HEK293 (cell line): ENCODE results near the gene VEGFA.
A peak's percentile ranks its signal among the peaks of the same experiment; 100 is the strongest.

Source experiments
- CTCF ChIA-PET: fragments of 350-600 bp; formaldehyde crosslinking; extraction: SDS; loops from one replicate; lab custom pipeline; 2021; ENCODE audit warnings: antibody characterized with exemption; lab: Yijun Ruan, JAX
- POLR2A ChIA-PET: fragments of 300-600 bp; formaldehyde crosslinking; extraction: SDS; loops from one replicate; lab custom pipeline; 2020; ENCODE audit warnings: antibody characterized with exemption, inconsistent platforms; lab: Yijun Ruan, JAX
- H3K27ac ChIP-seq: fragments of 200-500 bp; sonication (Bioruptor generic); 2 replicates; pipeline ENCODE4 v1.5.1; 2014; ENCODE audit warnings: low read depth, low read length, control low read depth, inconsistent platforms; ENCODE audit errors: extremely low read depth
- H3K36me3 ChIP-seq, 2 experiments: fragments of 200-500 bp in 1 of 2; sonication (Bioruptor generic) in 1 of 2; 1 replicate in 1 of 2; 2 replicates in 1 of 2; pipeline ENCODE4 v1.5.1; 2014 to 2017; ENCODE audit warnings: inconsistent platforms in 2 of 2, low read length in 2 of 2; ENCODE audit not compliant: control insufficient read depth in 2 of 2, insufficient read depth in 1 of 2
- H3K4me1 ChIP-seq: fragments of 200-500 bp; sonication (Bioruptor generic); 2 replicates; pipeline ENCODE4 v1.5.1; 2014; ENCODE audit warnings: mild to moderate bottlenecking, low read length, inconsistent platforms; ENCODE audit not compliant: control insufficient read depth, insufficient read depth
- H3K4me3 ChIP-seq: 2 replicates; pipeline ENCODE4 v1.5.1; 2011; ENCODE audit warnings: low read depth, mild to moderate bottlenecking, control low read depth, low read length, moderate library complexity
- H3K9me3 ChIP-seq: fragments of 200-500 bp; sonication (Bioruptor generic); 2 replicates; pipeline ENCODE4 v1.5.1; 2014; ENCODE audit warnings: low read depth, low read length, inconsistent platforms; ENCODE audit not compliant: control insufficient read depth, insufficient read depth
- GLIS1 ChIP-seq: fragments of 450-650 bp; formaldehyde crosslinking; IDR thresholded peaks from 2 replicates; pipeline ENCODE4 v1.5.1; 2016; ENCODE audit warnings: missing biosample characterization, missing genetic modification characterization
- PATZ1 ChIP-seq: fragments of 450-650 bp; formaldehyde crosslinking; IDR thresholded peaks from 2 replicates; pipeline ENCODE4 v1.5.1; 2016; ENCODE audit warnings: missing biosample characterization, missing genetic modification characterization
- PBX3 ChIP-seq: sonication (generic); formaldehyde crosslinking; IDR thresholded peaks from 2 replicates; pipeline ENCODE4 v1.8.1; 2022; ENCODE audit warnings: mild to moderate bottlenecking, moderate library complexity, missing genetic modification reagents
- REPIN1 ChIP-seq: fragments of 450-650 bp; formaldehyde crosslinking; IDR thresholded peaks from 2 replicates; pipeline ENCODE4 v1.5.1; 2017; ENCODE audit warnings: missing biosample characterization, missing genetic modification characterization, low read depth
- SP2 ChIP-seq: fragments of 450-650 bp; formaldehyde crosslinking; IDR thresholded peaks from 2 replicates; pipeline ENCODE4 v1.5.1; 2016; ENCODE audit warnings: missing biosample characterization, missing genetic modification characterization
- SP3 ChIP-seq: fragments of 450-650 bp; formaldehyde crosslinking; IDR thresholded peaks from 2 replicates; pipeline ENCODE4 v1.5.1; 2016; ENCODE audit warnings: missing biosample characterization, missing genetic modification characterization
- TCF7L2 ChIP-seq: IDR thresholded peaks from 2 replicates; pipeline ENCODE4 v1.6.1; 2011; ENCODE audit warnings: low read depth, mild to moderate bottlenecking, inconsistent platforms, low read length, moderate library complexity, borderline replicate concordance
- WT1 ChIP-seq: fragments of 450-650 bp; formaldehyde crosslinking; IDR thresholded peaks from 2 replicates; pipeline ENCODE4 v1.5.1; 2016; ENCODE audit warnings: missing biosample characterization, missing genetic modification characterization
- ZBTB21 ChIP-seq: fragments of 450-650 bp; formaldehyde crosslinking; IDR thresholded peaks from 2 replicates; pipeline ENCODE4 v1.5.1; 2017; ENCODE audit warnings: missing biosample characterization, missing genetic modification characterization
- ZNF138 ChIP-seq: fragments of 450-650 bp; formaldehyde crosslinking; IDR thresholded peaks from 2 replicates; pipeline ENCODE4 v1.5.1; 2016; ENCODE audit warnings: missing biosample characterization, missing genetic modification characterization, borderline replicate concordance
- ZNF169 ChIP-seq: fragments of 450-650 bp; formaldehyde crosslinking; IDR thresholded peaks from 2 replicates; pipeline ENCODE4 v1.5.1; 2016; ENCODE audit warnings: missing biosample characterization, missing genetic modification characterization
- ZNF18 ChIP-seq: fragments of 450-650 bp; formaldehyde crosslinking; IDR thresholded peaks from 2 replicates; pipeline ENCODE4 v1.5.1; 2016; ENCODE audit warnings: missing biosample characterization, missing genetic modification characterization
- ZNF223 ChIP-seq: fragments of 450-650 bp; formaldehyde crosslinking; IDR thresholded peaks from 2 replicates; pipeline ENCODE4 v1.5.1; 2016; ENCODE audit warnings: missing biosample characterization, missing genetic modification characterization
- ZNF324 ChIP-seq: fragments of 450-650 bp; formaldehyde crosslinking; IDR thresholded peaks from 2 replicates; pipeline ENCODE4 v1.5.1; 2016; ENCODE audit warnings: missing biosample characterization, missing genetic modification characterization
- ZNF433 ChIP-seq: fragments of 450-650 bp; formaldehyde crosslinking; IDR thresholded peaks from 2 replicates; pipeline ENCODE4 v1.5.1; 2016; ENCODE audit warnings: missing biosample characterization, missing genetic modification characterization, low read depth
- ZNF449 ChIP-seq: fragments of 450-650 bp; formaldehyde crosslinking; IDR thresholded peaks from 2 replicates; pipeline ENCODE4 v1.5.1; 2017; ENCODE audit warnings: missing biosample characterization, mild to moderate bottlenecking, missing genetic modification characterization, moderate library complexity
- ZNF473 ChIP-seq: fragments of 450-650 bp; formaldehyde crosslinking; IDR thresholded peaks from 2 replicates; pipeline ENCODE4 v1.5.1; 2017; ENCODE audit warnings: missing biosample characterization, missing genetic modification characterization
- ZNF513 ChIP-seq: fragments of 450-650 bp; IDR thresholded peaks from 2 replicates; pipeline ENCODE4 v1.5.1; 2018; ENCODE audit warnings: missing biosample characterization, missing genetic modification characterization
- ZNF530 ChIP-seq: fragments of 450-650 bp; formaldehyde crosslinking; IDR thresholded peaks from 2 replicates; pipeline ENCODE4 v1.5.1; 2016; ENCODE audit warnings: low read depth, missing biosample characterization, missing genetic modification characterization
- ZNF544 ChIP-seq: fragments of 450-650 bp; formaldehyde crosslinking; IDR thresholded peaks from 2 replicates; pipeline ENCODE4 v1.5.0; 2017; ENCODE audit warnings: missing biosample characterization, missing genetic modification characterization
- ZNF623 ChIP-seq: fragments of 450-650 bp; formaldehyde crosslinking; IDR thresholded peaks from 2 replicates; pipeline ENCODE4 v1.5.1; 2016; ENCODE audit warnings: missing biosample characterization, missing genetic modification characterization
- ZNF701 ChIP-seq: fragments of 450-650 bp; formaldehyde crosslinking; IDR thresholded peaks from 2 replicates; pipeline ENCODE4 v1.5.1; 2016; ENCODE audit warnings: missing biosample characterization, missing genetic modification characterization
- ZNF776 ChIP-seq: fragments of 450-650 bp; formaldehyde crosslinking; IDR thresholded peaks from 2 replicates; pipeline ENCODE4 v1.5.0; 2017; ENCODE audit warnings: missing biosample characterization, missing genetic modification characterization, borderline replicate concordance

The VEGFA gene

GRCh38 chr6:43807228-43808061, 37.4 kb downstream of the VEGFA start (continued):
- peak; percentile 76 for TF ChIP-seq GLIS1 (tag by site-specific recombination)

- no peak for TF ChIP-seq ZNF449
- no peak for TF ChIP-seq REPIN1 (tag by site-specific recombination)
- TF ChIP-seq ZNF138 (tag by site-specific recombination), result no peak
- TF ChIP-seq ZNF623 (tag by site-specific recombination), result no peak
- TF ChIP-seq SP2, result no peak
- TF ChIP-seq SP3, result no peak
- no peak for TF ChIP-seq PATZ1 (tag by site-specific recombination)
- no peak for TF ChIP-seq ZNF530 (tag by site-specific recombination)
- TF ChIP-seq ZBTB21 (tag by site-specific recombination), result no peak
- Histone ChIP-seq H3K9me3 (no peaks in the 10 kb centered on the region), H3K36me3 (no peaks in the 10 kb centered on the region), H3K4me1 (peaks cover 14% of the 10 kb centered on the region), H3K27ac (no peak overlapping the region), H3K4me3 (no peak overlapping the region)
- ChIA-PET CTCF (interaction anchor here (0.7 to 1.6 kb wide), 5 partner anchors 9 to 40 kb away, joined by 3 to 18 read pairs (median 4); partner anchors contain the start of gene VEGFA), POLR2A (interaction anchor here (1.0 kb wide), 1 partner anchor 39 kb away, joined by 3 read pairs; the partner anchor contains the start of gene VEGFA)
These were observed 38.4 kb downstream of the VEGFA start for GRCh38 chr6:43808412-43808811.

GRCh38 chr6:43809417-43810305, 39.6 kb downstream of the VEGFA start:
- ChIA-PET CTCF (interaction anchor here (0.7 to 1.1 kb wide), 4 partner anchors 15 to 269 kb away, joined by 3 read pairs; no protein-coding TSS in a partner anchor), POLR2A (interaction anchor here (1.1 kb wide), 1 partner anchor 40 kb away, joined by 4 read pairs; the partner anchor contains the start of gene VEGFA)
- H3K9me3 ChIP-seq, result no peaks in the 10 kb centered on the region
- H3K27ac ChIP-seq, result no peak overlapping the region; the same call in 1 of the 2 replicates
- H3K4me1 ChIP-seq, result peaks cover 14% of the 10 kb centered on the region
- H3K4me3 ChIP-seq, result no peak overlapping the region
- no peaks in the 10 kb centered on the region for H3K36me3 ChIP-seq
- TF ChIP-seq ZNF223 (no peak), ZNF18 (tag by site-specific recombination) (0 out of 2 replicates have a peak, but pooled peaks have one; percentile 55), PBX3 (no peak), ZNF513 (tag by site-specific recombination) (no peak), WT1 (tag by site-specific recombination) (0 out of 2 replicates have a peak, but pooled peaks have one; percentile 24), ZNF701 (tag by site-specific recombination) (no peak), ZNF776 (tag by site-specific recombination) (no peak), ZNF324 (tag by site-specific recombination) (peak; percentile 94), TCF7L2 (no peak), ZNF473 (tag by site-specific recombination) (no peak), ZNF544 (tag by site-specific recombination) (no peak), ZNF169 (tag by site-specific recombination) (no peak), ZNF433 (no peak)
